ENCODE measurements around the gene METTL21A. TPM values are rescaled to one million over a fixed set of nuclear protein-coding genes. Genes with fewer than 3 reads are reported as not detected.
A peak's percentile ranks its signal among the peaks of the same experiment; 100 is the strongest.

Gene METTL21A
- total RNA-seq, 1 experiment from 2014 or later = 39.1 TPM

DNA sequence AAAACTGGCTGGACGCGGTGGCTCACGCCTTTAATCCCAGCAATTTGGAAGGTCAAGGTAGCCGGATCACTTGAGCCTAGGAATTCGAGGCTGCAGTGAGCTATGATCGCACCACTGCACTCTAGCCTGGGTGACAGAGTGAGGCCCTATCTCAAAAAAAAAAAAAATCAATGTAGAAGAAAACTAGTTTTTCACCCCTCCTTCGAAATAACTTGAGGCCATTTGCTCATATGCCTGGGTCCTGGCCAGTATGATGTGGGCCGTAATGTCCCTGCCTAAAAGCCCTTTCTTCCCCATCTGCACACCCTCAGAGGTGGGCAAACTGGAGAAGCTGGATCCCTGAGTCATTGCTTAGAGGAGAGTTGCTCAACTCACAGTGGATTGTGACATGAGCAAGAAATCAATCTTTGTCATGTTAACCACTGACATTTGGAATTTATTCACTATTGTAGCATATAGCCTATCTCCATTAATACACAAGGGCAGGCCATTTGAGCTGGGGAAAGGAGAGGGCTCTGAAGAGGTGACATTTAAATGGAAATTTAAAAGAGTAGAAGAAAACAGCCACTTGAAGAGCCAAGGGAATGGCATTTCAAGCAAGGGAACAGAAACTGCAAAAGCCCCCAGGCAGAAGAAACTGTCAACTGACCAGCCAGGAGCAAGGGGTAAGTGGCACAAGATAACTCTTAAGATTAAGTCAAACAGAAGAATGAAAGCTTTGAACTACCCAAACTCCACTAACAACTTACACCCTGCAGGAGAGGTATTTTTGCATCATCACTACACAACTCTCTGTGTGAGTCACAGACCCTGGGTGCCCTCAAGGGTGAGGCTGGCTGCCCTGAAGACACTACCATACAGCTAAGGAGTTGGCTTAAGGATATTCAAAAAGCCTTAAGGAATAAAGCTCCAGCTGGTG, 7.6 kb upstream of the METTL21A start:
- peak; percentile 89 for DNase-seq (ENCODE audit: low read depth, low spot score)
- in situ Hi-C loops (cut with HindIII; ENCODE audit: low pct_unique_long_range_greater_than_20kb, low sequenced_read_pairs) = no loop called here

- in situ Hi-C loops (cut with HindIII; ENCODE audit: low pct_unique_long_range_greater_than_20kb, low sequenced_read_pairs) = no loop called here
- DNase-seq (ENCODE audit: low read depth, low spot score) = no peak
These were observed 5.3 kb upstream of the METTL21A start for GRCh38 chr2:207630491-207630890.

DNA sequence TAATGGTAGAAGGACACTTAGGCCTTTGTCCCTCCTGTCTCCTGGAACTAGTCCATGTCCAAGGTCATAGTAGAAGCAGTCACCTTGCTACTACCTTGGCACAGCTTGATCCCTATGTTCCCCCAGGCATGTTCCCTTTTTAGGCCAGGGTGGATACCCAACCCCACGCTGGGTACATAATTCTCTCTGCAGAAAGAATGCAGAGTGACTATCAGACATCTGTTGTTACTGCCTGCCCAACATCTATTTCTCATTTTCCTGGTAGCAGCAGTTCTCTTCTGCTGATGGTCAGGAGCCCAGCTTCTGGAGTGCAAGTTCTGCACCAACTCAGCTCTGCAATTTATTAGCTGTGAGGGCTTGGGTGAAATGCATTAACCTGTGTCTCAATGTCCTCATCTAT, 4.4 kb upstream of the METTL21A start:
- no peak for DNase-seq (ENCODE audit: low read depth, low spot score)
- in situ Hi-C loops (cut with HindIII; ENCODE audit: low pct_unique_long_range_greater_than_20kb, low sequenced_read_pairs) = no loop called here

DNA sequence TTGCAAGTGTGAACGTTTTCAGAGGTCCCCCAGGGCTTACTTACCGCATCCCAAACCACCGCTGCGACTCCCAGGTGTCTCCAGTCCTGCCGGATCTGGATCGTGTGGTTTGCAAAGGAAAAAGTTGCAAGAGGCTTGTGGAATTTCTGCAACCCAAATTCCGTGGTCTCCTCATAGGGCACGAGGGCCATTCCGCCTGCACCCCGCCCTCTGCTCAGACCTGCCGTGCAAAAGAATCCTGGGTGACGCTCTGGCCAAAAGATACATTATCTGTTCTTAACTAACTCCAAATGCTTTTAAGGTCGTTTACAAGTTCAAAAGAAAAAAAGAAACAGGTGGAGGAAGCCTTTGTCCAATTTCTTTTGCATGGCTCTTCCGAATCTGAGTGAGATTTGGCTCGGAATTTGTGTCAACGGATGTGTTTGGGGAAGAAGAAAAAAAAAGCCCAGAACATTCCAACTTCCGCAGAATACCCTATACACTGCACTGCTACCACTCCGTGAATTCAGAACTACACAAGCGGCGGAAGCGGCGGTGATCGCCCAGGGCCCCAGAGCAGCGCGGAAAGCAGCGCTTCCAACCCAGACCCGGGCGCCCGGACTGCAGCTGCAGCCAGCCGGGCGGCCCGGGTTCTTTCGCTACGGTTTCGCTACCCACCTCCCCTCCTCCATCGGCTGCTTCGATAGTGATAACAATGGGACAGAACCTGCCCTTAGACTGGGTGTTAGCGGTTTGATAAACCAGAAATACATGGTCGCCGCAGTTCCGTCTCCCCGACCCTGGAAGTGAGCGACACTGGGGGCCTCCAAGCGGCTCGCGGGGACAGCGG, 795 bp downstream of the METTL21A start:
- in situ Hi-C loops (cut with HindIII; ENCODE audit: low pct_unique_long_range_greater_than_20kb, low sequenced_read_pairs) = no loop called here
- DNase-seq (ENCODE audit: low read depth, low spot score) = peak; percentile 57

DNA sequence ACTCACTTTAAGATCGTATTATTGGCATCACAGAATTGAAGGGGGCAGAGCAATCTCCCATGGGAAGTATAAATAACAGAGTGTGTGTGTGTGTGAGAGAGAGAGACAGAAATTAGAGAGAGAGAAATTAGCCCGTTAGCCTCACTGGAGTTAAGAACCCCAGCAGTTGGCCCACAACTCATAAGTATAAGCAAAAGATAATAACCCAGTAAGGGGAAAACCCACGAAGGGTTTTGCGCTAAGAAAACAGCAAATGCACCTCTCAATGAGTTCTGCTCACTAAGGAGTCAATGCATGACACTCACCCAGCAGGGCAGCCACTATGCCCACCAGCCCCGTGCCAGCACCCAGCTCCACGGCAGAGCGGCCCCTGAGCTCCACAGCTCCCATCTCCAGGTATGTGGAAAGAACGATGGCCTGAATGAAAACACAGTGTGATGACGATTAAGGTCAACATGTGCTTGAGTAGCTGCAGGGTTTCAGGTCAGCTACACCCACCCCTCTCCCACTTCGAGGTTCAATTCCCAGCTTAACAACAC, 3.6 kb downstream of the METTL21A start:
- DNase-seq (ENCODE audit: low read depth, low spot score) = no peak
- in situ Hi-C loops (cut with HindIII; ENCODE audit: low pct_unique_long_range_greater_than_20kb, low sequenced_read_pairs) = no loop called here

DNA sequence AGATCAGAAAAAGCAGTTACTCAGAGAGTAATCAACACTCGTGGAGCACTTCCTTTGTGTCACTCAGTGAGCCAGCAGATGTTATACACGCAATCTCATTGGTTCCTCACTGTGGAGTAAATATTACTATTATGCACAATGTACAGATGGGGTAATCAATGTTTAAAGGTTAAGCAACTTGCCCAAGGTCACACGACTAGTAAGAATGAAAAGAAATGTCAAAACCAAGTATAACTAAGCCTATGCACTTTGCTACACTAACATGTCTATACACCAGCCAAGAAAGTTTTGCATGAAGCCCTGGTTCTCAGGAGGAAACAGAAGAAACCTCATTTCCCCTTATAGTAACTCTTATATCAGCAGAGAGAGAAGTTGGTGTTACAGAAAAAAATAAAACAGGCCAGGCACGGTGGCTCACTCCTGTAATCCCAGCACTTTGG, 5.4 kb downstream of the METTL21A start:
- in situ Hi-C loops (cut with HindIII; ENCODE audit: low pct_unique_long_range_greater_than_20kb, low sequenced_read_pairs) = no loop called here
- DNase-seq (ENCODE audit: low read depth, low spot score) = no peak

- in situ Hi-C loops (cut with HindIII; ENCODE audit: low pct_unique_long_range_greater_than_20kb, low sequenced_read_pairs) = no loop called here
- peak; percentile 38 for DNase-seq (ENCODE audit: low read depth, low spot score)
These were observed 8.1 kb downstream of the METTL21A start for GRCh38 chr2:207617011-207617671.

DNA sequence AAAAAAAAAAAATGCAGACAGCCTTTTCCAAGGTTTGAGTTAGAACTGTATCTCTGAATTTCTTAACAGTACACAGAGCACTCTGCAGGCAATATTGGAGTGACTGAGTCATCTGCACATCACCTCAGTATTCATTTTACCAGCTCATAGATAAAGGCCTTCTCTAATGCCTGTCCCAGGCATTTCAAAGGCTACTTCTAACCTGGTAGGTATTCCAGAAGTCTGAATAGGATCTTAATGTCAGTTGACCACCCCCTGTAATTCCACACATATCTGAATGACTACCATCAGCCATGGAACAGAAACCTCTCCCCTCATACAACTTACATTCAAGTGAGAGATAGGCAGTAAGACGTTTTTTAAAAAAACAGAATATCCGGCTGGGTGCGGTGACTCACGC, 9.0 kb downstream of the METTL21A start:
- no peak for DNase-seq (ENCODE audit: low read depth, low spot score)

GRCh38 chr2:207614824-207615223, 10.4 kb downstream of the METTL21A start:
- no peak for DNase-seq (ENCODE audit: low read depth, low spot score)
- in situ Hi-C loops (cut with HindIII; ENCODE audit: low pct_unique_long_range_greater_than_20kb, low sequenced_read_pairs) = no loop called here

More for the DNA sequence above, 9.0 kb downstream of the METTL21A start:
- in situ Hi-C loops (cut with HindIII; ENCODE audit: low pct_unique_long_range_greater_than_20kb, low sequenced_read_pairs) = no loop called here

DNA sequence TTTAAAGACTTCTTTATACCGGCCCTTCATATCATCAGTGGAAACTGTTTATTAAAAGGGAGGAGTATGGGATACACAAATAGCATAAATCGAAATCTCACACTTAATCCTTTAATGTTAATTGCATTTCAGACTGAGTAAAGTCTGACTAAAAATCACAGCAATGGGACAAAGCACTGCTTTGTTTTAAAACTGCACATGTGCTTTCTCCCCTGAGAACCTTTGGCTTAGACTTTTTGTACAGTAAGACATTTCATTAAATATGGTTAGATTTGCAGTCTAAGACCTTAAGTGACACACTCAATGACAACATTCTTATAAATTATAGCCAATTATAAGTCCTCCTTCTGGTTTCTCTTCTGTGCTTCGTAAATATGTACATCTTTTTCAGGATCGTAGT, 12.5 kb downstream of the METTL21A start:
- in situ Hi-C loops (cut with HindIII; ENCODE audit: low pct_unique_long_range_greater_than_20kb, low sequenced_read_pairs) = no loop called here
- DNase-seq (ENCODE audit: low read depth, low spot score) = peak; percentile 70

DNA sequence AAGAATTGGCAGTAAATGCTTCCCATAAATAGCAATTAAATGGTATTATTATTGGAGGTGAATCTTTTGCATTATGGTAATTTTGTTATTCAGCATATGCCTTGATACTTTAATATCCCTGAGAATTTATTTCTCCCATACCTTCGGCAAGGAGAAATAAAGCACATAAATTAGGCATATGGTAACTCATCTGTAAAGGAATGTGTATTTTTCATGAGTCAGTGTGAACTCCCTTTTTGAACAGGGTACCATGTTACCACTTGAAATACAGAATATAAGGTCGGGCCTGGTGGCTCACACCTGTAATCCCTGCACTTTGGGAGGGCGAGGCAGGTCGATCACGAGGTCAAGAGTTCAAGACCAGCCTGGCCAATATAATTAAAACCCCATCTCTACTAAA, 18.4 kb downstream of the METTL21A start:
- in situ Hi-C loops (cut with HindIII; ENCODE audit: low pct_unique_long_range_greater_than_20kb, low sequenced_read_pairs) = no loop called here
- no peak for DNase-seq (ENCODE audit: low read depth, low spot score)

DNA sequence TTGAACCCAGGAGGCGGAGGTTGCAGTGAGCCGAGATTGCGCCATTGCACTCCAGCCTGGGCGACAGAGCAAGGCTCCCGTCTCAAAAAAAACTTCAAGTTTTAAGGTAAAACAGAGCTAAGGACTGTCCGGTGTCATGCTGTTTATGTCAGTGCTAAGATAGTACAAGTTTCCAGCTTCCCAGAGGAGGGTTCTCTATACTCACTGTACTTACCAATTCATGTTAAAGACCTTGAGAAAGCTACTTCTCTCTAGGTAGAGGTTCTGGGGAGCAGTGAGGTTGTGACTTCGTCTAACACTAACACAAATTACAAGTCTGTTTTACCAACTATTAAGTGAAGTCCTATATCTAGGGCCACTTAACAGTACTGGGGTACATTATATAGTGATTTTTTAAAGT, 18.8 kb downstream of the METTL21A start:
- no peak for DNase-seq (ENCODE audit: low read depth, low spot score)
- in situ Hi-C loops (cut with HindIII; ENCODE audit: low pct_unique_long_range_greater_than_20kb, low sequenced_read_pairs) = no loop called here

GRCh38 chr2:207603486-207603885, 21.7 kb downstream of the METTL21A start:
- in situ Hi-C loops (cut with HindIII; ENCODE audit: low pct_unique_long_range_greater_than_20kb, low sequenced_read_pairs) = no loop called here
- DNase-seq (ENCODE audit: low read depth, low spot score) = peak; percentile 68

GRCh38 chr2:207601774-207602173, 23.4 kb downstream of the METTL21A start:
- in situ Hi-C loops (cut with HindIII; ENCODE audit: low pct_unique_long_range_greater_than_20kb, low sequenced_read_pairs) = no loop called here

GRCh38 chr2:207600231-207600630, 25.0 kb downstream of the METTL21A start:
- in situ Hi-C loops (cut with HindIII; ENCODE audit: low pct_unique_long_range_greater_than_20kb, low sequenced_read_pairs) = no loop called here
- no peak for DNase-seq (ENCODE audit: low read depth, low spot score)

More at GRCh38 chr2:207601774-207602173, 23.4 kb downstream of the METTL21A start:
- DNase-seq (ENCODE audit: low read depth, low spot score) = no peak

- in situ Hi-C loops (cut with HindIII; ENCODE audit: low pct_unique_long_range_greater_than_20kb, low sequenced_read_pairs) = no loop called here
- DNase-seq (ENCODE audit: low read depth, low spot score) = no peak
These were observed 25.6 kb downstream of the METTL21A start for GRCh38 chr2:207599636-207600035.

GRCh38 chr2:207594731-207595130, 30.5 kb downstream of the METTL21A start:
- DNase-seq (ENCODE audit: low read depth, low spot score) = no peak
- in situ Hi-C loops (cut with HindIII; ENCODE audit: low pct_unique_long_range_greater_than_20kb, low sequenced_read_pairs) = no loop called here

- in situ Hi-C loops (cut with HindIII; ENCODE audit: low pct_unique_long_range_greater_than_20kb, low sequenced_read_pairs) = no loop called here
These were observed 30.9 kb downstream of the METTL21A start for GRCh38 chr2:207594264-207594663.

More at GRCh38 chr2:207594264-207594663, 30.9 kb downstream of the METTL21A start:
- DNase-seq (ENCODE audit: low read depth, low spot score) = no peak
